ENCODE results near the gene CTCFL. TPM values are rescaled to one million over a fixed set of nuclear protein-coding genes. Genes with fewer than 3 reads are reported as not detected.

The CTCFL gene
- total and polyA plus RNA-seq, 2 of the 13 experiments (the other 11 are each of a cell fraction or from before 2014, with no cell fraction given): 0.04 TPM; not detected in 1

GRCh38 chr20:57555457-57556184, 30.7 kb upstream of the CTCFL start (continued):
- TF ChIP-seq FLYWCH1 (CRISPR knock-in tag; IDR thresholded peaks at IDR 0.05) (no peak), ZNF33B (CRISPR knock-in tag; IDR thresholded peaks at IDR 0.05) (no peak), NPAS2 (CRISPR knock-in tag; IDR thresholded peaks at IDR 0.05; ENCODE audit: borderline replicate concordance) (no peak), AGO2 (optimal IDR thresholded peaks at IDR 0.05; ENCODE audit: low read depth, low read length) (no peak), ZNF143 (CRISPR knock-in tag; IDR thresholded peaks at IDR 0.05) (no peak), SRSF1 (optimal IDR thresholded peaks at IDR 0.05; ENCODE audit: low read depth, low read length) (no peak), KMT2A (CRISPR knock-in tag; IDR thresholded peaks at IDR 0.05) (no peak), PREB (CRISPR knock-in tag; IDR thresholded peaks at IDR 0.05) (no peak), ZNF263 (CRISPR knock-in tag; IDR thresholded peaks at IDR 0.05) (peak; percentile 65; the same call in 1 of the 2 replicates), PBX3 (CRISPR knock-in tag; IDR thresholded peaks at IDR 0.05; ENCODE audit: borderline replicate concordance) (no peak), ZSCAN21 (CRISPR knock-in tag; IDR thresholded peaks at IDR 0.05; ENCODE audit: borderline replicate concordance) (no peak), ZNF749 (CRISPR knock-in tag; IDR thresholded peaks at IDR 0.05; ENCODE audit: borderline replicate concordance) (no peak), ZNF510 (CRISPR knock-in tag; IDR thresholded peaks at IDR 0.05; ENCODE audit: low read depth) (no peak), ZFY (CRISPR knock-in tag; IDR thresholded peaks at IDR 0.05) (no peak), ATF2 (CRISPR knock-in tag; IDR thresholded peaks at IDR 0.05) (no peak), USF2 (IDR thresholded peaks at IDR 0.05; ENCODE audit: low read depth, low read length) (no peak), USF2 (CRISPR knock-in tag; IDR thresholded peaks at IDR 0.05; ENCODE audit: borderline replicate concordance) (no peak), DMAP1 (CRISPR knock-in tag; IDR thresholded peaks at IDR 0.05) (no peak)
- TF ChIP-seq, protein P1, sequence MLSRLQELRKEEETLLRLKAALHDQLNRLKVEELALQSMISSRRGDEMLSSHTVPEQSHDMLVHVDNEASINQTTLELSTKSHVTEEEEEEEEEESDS (CRISPR knock-in tag; IDR thresholded peaks at IDR 0.05; ENCODE audit: borderline replicate concordance): no peak
- TF ChIP-seq, protein P2, sequence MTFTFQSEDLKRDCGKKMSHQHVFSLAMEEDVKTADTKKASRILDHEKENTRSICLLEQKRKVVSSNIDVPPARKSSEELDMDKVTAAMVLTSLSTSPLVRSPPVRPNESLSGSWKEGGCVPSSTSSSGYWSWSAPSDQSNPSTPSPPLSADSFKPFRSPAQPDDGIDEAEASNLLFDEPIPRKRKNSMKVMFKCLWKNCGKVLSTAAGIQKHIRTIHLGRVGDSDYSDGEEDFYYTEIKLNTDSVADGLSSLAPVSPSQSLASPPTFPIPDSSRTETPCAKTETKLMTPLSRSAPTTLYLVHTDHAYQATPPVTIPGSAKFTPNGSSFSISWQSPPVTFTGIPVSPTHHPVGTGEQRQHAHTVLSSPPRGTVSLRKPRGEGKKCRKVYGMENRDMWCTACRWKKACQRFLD (CRISPR knock-in tag; IDR thresholded peaks at IDR 0.05; ENCODE audit: borderline replicate concordance): no peak
